Neural cell (in vitro differentiated cells): ENCODE measurements around the gene KLF18.

Experiments
- CTCF ChIP-seq: fragments of 450-650 bp; IDR thresholded peaks from 2 replicates; pipeline ENCODE4 v1.5.1; 2014; ENCODE audit warnings: antibody characterized with exemption, mild to moderate bottlenecking, moderate library complexity; ENCODE audit not compliant: poor library complexity, severe bottlenecking
- EP300 ChIP-seq: fragments of 450-650 bp; conservative IDR thresholded peaks from 2 replicates; pipeline ENCODE4 v1.6.1; 2014; ENCODE audit warnings: antibody characterized with exemption, mild to moderate bottlenecking, moderate library complexity; ENCODE audit not compliant: poor library complexity, severe bottlenecking
- EZH2 ChIP-seq: fragments of 200-600, 300-800 bp; shearing (Covaris generic), sonication (generic); IDR thresholded peaks from 2 replicates; pipeline ENCODE4 v1.6.1; 2014; ENCODE audit warnings: antibody characterized with exemption, low read length, borderline replicate concordance, mild to moderate bottlenecking; ENCODE audit not compliant: insufficient read depth, poor library complexity, severe bottlenecking
- MXI1 ChIP-seq: fragments of 450-650 bp; conservative IDR thresholded peaks from 2 replicates; pipeline ENCODE4 v1.6.1; 2014; ENCODE audit warnings: antibody characterized with exemption, mild to moderate bottlenecking; ENCODE audit not compliant: poor library complexity, severe bottlenecking
- POLR2AphosphoS5 ChIP-seq: IDR thresholded peaks from 2 replicates; pipeline ENCODE4 v1.6.1; 2012
- RAD21 ChIP-seq: fragments of 450-650 bp; conservative IDR thresholded peaks from 2 replicates; pipeline ENCODE4 v1.6.1; 2014; ENCODE audit warnings: antibody characterized with exemption, mild to moderate bottlenecking, moderate library complexity
- REST ChIP-seq: IDR thresholded peaks from 2 replicates; pipeline ENCODE4 v1.6.1; 2012; ENCODE audit warnings: borderline replicate concordance
- SMC3 ChIP-seq: fragments of 450-650 bp; conservative IDR thresholded peaks from 2 replicates; pipeline ENCODE4 v1.6.1; 2014; ENCODE audit warnings: antibody characterized with exemption, mild to moderate bottlenecking, moderate library complexity; ENCODE audit not compliant: poor library complexity
- TAF1 ChIP-seq: IDR thresholded peaks from 2 replicates; pipeline ENCODE4 v1.6.1; 2012; ENCODE audit warnings: low read depth

GRCh38 chr1:44090429-44091252 is 50.8 kb downstream of the KLF18 start:
- no peak for TF ChIP-seq POLR2AphosphoS5
- TF ChIP-seq EZH2, result no peak
- TF ChIP-seq MXI1, result no peak
- TF ChIP-seq CTCF, result no peak
- no peak for TF ChIP-seq RAD21
- no peak for TF ChIP-seq EP300
- no peak for TF ChIP-seq REST
- no peak for TF ChIP-seq SMC3
- no peak for TF ChIP-seq TAF1
